GM19328 (cell line): ENCODE data around the gene IRF8.
"Not testable (repeated sequence)": the region's sequence is repeated elsewhere in the genome, so short reads cannot be mapped to it uniquely, and the experiment has no call there.

ENCODE experiments used
- ATAC-seq: cut with Tn5 transposase; IDR thresholded peaks from one replicate; pipeline ENCODE4 v1.9.1; 2021; ENCODE audit warnings: mild to moderate bottlenecking, moderate library complexity; ENCODE audit not compliant: unreplicated experiment

The IRF8 gene, protein sequence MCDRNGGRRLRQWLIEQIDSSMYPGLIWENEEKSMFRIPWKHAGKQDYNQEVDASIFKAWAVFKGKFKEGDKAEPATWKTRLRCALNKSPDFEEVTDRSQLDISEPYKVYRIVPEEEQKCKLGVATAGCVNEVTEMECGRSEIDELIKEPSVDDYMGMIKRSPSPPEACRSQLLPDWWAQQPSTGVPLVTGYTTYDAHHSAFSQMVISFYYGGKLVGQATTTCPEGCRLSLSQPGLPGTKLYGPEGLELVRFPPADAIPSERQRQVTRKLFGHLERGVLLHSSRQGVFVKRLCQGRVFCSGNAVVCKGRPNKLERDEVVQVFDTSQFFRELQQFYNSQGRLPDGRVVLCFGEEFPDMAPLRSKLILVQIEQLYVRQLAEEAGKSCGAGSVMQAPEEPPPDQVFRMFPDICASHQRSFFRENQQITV

DNA sequence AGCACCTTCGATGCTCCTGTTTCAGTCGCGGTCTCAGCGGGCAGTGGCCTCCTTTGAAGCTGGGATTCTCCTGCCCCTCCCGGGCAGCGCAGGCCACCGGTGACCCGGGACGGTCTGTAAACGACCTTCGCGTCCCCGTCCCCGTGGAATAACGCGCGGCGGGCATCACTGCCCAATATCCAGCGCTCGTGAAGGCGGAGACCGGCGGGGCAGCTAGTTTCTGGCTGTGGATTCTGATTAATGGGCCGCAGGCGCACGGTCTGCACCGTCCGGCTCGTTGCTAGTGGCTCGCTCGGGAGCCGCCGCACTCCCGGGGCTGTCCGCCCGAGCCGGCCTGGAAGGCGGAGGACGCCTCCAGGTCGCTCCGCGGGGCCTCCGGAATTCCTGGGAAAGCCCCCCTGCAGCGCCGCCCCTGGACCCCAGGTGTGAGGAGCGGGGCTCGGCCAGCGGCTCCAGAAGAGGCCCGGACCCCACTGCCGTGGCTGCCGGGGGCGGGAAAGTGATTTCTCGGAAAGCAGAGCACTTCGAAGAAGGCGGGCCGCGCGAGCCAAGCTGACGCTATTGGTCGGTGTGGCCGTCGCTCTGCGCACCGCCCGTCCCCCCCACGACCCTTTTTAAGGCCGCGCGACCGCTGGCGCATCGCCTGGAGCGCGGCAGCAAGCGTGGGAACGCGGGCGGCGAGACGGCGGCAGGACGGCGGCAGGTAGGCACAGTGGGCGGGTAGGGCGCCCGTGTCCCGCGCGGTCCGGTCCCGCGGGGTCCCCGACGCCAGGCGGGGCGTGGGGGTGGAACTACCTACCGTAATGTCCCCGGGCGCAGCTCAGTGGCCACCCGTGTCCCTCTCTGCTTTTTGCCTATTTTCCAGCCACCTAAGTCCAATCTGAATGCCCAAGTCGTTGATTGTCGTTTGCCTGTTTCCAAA is at the start of gene IRF8:
Gene IRF8 (plus strand): TSS at position 642 of the 922 bp plus-strand sequence. CDS start 3,854 bp downstream, outside the sequence.
- no peak for ATAC-seq

DNA sequence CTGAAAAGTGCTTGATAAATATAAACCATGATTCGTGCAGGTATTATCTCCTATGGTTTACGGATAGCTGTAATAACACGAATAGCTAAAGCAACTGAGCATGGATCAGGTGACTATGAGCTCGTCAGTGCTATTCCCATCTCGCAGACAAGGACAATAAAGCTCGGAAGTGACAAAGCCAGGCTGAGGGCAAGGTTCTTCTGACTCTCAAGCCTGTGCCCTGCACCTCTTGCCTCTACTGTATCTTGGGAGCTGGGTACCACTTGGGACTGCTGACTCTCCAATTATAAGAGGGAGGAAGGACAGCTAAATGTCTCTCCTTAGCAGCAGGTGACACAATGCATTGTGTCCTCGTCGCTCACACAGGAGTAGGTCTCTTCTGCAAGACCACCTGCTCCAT is 49.6 kb upstream of the IRF8 start:
- no peak for ATAC-seq

DNA sequence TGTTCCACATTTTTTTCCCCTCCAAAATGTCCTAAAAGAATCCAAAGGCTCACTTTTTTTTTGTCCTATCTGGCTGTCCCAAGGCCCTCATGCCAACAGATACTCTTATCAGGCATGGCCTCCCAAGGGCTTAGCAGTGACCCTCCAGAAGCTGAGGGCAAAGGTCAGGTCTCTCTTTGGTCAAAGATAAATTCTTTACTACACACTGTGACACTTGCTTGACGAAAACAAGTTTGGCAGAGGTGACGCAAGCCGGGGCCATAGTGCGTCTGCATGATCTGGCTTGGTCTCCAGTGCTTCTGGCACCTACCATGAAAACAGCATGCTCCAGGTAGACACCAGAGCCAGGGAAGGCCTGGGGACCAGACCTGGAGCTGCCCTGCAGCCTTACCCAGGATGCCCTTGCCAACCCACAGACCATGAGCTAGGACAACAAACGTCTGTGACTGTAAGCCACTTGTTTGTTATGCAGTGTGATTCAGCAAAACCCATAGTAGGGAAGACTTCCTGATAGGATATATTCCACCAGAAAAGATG is 48.5 kb upstream of the IRF8 start:
- ATAC-seq = no peak

DNA sequence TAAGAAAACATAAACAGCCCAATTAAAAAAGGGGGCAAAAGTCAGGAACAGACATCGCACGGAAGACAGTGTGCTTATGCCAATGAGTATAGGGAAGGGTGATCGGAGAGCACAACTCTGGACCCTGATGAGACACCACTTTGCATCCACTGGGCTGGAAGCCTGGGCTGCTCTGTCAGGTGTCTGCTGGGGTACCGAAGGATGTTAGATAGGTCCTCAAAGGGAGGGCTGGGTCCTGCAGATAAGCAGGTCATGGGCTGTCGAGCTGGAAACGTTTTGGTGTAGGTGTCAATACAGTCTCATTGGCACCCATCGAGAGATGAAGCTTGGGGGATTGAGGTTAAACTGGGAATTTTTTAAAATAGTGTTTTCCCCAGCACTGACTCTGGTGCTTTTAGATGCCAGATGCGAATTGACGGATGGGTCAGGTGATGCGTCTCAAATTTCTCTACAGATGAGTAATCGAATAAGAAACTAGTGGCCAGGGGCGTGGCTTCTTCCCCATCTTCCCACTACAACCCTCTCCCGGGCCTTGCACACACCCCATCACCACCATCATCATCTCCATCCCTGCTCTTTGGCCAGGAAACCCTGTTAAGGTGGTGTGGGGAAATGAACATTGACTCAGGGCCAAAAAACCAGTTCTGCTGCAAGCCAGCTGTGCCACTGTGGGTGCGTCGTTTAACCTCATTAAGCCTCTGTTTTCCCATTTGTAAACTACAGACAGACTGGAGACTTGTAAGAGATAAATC is 47.8 kb upstream of the IRF8 start:
- no peak for ATAC-seq

DNA sequence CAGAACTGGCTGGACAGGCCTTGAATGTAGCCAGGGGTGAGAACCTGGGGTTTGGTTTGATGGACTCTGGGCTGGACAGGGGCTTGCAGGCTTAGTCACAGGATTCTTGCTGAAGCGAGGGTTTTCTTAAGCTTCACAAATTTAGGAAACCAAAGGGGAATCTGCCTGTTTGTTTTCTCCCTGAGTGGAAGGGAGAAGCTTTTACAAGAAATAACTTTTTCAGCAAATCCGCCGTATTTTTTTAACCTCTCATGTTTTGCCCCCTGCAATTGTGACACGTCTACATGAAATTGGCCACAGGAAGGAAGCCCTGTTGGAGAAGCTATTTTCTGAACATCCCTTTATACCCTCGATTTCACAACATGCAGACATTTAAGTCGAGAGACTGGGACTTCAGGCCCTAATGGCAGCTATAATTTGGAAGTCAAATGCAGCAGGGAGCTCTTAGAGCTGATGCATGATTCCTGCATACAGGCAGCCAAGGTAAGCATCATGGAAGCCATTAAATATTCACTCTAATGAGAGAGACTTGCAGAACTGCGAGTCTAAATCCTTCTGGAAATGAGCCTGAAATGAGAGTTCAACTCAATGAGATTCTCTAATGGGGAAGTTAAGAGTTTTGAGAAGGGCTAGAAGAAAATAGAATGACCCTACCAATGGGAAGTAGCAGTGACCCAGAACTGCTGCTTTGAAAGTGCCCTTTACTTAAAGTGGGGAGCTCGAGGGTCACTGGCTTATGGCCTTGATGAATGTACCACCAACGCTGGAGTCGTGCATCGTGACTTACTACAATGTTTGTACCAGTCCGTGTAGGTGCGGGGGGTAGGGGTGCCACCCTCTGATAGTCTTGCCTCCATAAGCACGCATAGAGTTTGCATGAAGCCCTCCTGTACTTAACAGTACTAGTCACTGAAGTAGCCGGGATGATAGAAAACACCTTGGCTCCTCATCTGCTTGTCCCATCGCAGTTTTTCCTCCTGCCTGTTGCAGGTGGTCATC is 45.1 kb upstream of the IRF8 start:
- ATAC-seq = no peak

GRCh38 chr16:85854935-85855334 is 44.0 kb upstream of the IRF8 start:
- ATAC-seq = no peak

DNA sequence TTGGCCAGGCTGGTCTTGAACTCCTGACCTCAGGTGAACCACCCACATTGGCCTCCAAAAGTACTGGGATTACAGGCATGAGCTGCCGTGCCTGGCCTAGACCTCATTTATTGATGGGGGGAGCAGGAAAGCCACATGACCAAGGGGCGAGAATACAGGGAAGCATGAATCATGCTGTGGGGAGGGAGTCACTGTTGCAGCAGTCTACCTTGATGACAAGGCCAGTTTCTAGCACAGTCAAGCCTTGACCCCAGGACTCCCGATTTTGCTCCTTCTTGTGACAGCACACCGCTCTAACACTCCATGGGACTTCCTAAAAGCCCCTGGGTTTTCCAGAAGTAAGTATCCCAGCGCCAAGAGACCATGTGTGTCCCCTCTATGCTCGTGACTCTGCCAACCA is 42.9 kb upstream of the IRF8 start:
- ATAC-seq = no peak

GRCh38 chr16:85856585-85856984 is 42.4 kb upstream of the IRF8 start:
- ATAC-seq = no peak

DNA sequence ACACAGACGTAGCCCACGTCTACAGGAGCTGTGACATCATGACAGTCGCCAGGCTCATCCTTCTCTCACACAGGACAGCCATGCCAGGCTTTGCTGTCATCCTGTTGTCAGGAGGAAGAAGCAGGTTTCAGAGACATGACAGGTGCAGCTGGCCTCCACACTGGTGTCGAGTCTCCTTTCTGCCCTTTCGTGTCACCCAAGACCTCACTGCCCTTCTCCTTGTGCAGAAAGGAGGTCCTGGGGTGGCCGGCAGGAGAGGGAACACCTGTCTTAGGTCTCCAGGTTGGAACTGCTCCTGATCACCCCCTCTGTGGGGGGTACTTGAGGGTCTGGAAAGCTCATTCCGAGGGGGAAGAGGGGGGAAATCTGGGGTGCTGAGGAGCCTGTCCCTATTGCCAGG is 41.6 kb upstream of the IRF8 start:
- ATAC-seq = no peak

GRCh38 chr16:85858571-85858970 is 40.4 kb upstream of the IRF8 start:
- not testable (repeated sequence) for ATAC-seq

DNA sequence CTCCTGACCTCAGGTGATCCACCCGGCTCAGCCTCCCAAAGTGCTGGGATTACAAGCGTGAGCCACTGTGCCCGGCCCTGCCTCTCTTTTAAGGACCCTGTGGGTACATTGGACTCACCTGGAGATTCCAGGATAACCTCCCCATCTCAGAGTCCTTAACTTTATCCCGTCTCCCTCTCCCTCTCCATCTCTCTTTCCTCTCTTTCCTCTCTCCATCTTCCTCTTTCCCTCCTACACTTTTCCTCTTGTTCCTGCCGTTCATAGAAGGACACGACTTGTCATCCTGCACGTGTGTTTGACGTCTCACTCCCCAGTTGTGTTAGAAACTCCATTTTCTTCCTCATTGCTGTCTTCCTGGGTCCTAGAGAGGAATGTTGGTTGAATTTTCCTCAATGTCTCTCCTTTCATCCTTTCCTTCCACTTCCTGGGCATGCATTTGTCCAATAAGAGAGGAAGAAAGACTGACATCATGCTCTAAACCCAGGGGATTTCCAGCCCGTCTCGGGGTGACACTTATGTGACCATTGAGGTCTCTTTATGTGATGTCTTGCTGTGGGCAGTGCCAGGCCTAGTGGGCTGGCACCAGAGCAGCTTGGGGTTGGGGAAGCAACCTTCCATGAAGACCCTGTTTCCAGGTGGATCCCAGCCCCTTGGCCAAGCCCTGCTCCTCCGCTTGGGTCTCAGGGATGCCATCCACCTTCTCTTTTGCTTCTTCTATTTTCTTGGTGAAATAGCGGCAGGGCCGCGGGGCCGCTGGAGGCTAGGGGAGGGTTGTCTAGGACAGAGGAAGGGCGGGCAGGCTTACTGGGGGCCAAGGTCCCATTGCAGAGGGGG is 39.8 kb upstream of the IRF8 start:
- ATAC-seq = no peak

DNA sequence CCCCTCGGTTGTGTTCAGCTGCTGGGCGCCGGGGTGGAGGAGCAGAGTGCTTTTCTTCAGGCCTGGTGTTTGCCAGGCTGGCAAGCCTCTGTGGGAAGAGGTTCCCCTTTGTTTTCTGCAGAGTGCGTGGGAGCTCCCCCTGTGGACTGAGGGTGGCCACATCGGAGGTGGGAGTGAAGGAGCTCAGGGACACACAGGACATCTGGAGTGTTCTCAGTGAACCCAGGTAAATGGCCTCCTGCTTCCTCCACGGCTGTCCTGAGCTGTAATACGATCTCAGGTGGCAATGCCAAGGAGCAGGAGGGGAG is 39.2 kb upstream of the IRF8 start:
- no peak for ATAC-seq

- ATAC-seq = no peak
Observed at GRCh38 chr16:85860413-85861094, 38.4 kb upstream of the IRF8 start.

DNA sequence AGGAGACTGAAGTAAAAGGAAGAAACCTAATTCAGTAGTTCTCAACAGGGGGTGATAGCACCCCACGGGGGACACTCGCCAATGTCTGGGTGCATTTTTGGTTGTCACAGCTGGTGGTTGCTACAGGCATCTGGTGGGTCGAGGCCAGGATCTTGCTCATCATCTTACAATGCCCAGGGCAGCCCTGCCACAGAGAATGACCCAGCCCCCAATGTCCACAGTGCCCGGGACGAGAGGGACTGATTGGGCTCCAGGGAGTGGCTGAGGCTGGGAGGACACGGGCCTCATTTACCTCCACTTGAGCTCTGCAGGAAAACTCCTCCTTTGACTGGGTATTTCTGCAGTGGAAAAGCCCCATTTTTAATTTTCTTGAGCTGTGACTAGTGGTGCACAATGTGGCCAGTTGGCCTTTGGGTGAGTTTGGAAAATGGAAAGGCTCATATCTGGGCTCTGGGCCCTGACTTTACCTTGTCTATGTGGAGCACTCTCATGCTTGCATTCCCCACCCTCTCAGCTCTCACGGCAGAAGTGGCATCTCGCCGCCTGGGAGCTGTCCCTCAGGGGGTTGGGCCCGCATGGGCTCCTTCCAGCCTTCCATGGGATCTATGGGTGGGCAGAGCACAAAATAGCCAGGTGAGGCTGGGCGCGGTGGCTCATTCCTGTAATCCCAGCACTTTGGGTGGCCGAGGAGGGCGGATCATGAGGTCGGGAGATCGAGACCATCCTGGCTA is 37.7 kb upstream of the IRF8 start:
- ATAC-seq = no peak

DNA sequence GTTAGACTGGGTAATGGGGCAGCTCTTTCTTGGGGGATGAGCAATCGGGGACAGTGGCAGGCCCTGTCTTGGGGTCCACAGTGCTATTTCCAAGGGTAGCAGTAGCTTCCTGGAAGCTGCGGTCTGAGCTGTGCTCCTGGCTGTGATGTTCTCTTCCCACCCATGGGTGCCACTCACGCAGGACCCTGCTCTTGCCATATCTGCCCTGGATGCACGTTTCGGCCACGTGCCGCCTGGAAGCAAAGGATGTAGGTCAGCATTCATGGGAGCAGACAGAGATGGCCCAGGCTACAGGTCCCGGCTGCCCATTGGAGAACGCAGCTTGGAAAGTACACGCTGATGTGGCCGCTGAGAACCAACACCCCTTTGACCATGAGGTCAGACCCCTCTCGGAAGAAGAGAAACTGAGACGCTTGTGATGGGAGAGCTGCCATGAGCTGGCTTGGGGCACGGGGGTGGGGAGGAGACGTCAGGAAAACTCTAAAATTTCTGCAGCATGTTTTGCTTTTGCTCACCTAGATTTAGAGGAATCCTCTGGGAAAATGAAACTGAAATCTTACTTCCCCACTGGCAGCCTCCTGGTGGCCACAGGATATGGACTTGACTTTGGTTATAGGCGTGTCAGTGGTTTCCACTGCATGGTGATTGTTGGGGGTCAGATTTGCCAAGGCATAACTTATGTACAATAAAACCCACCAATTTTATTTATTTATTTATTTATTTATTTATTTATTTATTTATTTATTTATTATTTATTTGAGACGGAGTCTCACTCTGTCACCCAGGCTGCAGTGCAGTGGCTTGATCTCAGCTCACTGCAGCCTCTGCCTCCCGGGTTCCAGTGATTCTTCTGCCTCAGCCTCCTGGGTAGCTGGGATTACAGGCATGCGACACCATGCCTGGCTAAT is 36.2 kb upstream of the IRF8 start:
- no peak for ATAC-seq

- no peak for ATAC-seq
Observed at GRCh38 chr16:85863384-85863774, 35.6 kb upstream of the IRF8 start.

- no peak for ATAC-seq
Observed at GRCh38 chr16:85864965-85865364, 34.0 kb upstream of the IRF8 start.
